SK-N-SH (cell line): ENCODE data around the gene CACNA1D.

ENCODE experiments used
- CHD2 ChIP-seq: fragments of 150-350 bp; IDR thresholded peaks from 2 replicates; pipeline ENCODE4 v1.6.1; 2018; ENCODE audit warnings: low read length; ENCODE audit not compliant: partially characterized antibody
- CTCF ChIP-seq: fragments of 200-600 bp; sonication (generic); IDR thresholded peaks from 2 replicates; pipeline ENCODE4 v1.6.1; 2017; ENCODE audit warnings: antibody characterized with exemption, mild to moderate bottlenecking, moderate library complexity
- JUND ChIP-seq: IDR thresholded peaks from 2 replicates; pipeline ENCODE4 v1.4.0; 2012
- NFIC ChIP-seq: IDR thresholded peaks from 2 replicates; pipeline ENCODE4 v1.4.0; 2012; ENCODE audit warnings: borderline replicate concordance
- POLR2AphosphoS5 ChIP-seq: IDR thresholded peaks from 2 replicates; pipeline ENCODE4 v1.6.1; 2012; ENCODE audit warnings: low read depth, low read length
- RAD21 ChIP-seq: IDR thresholded peaks from 2 replicates; pipeline ENCODE4 v1.6.1; 2012; ENCODE audit warnings: mild to moderate bottlenecking, low read length
- RFX5 ChIP-seq: IDR thresholded peaks from 2 replicates; pipeline ENCODE4 v1.6.1; 2012; ENCODE audit warnings: mild to moderate bottlenecking, improper control_type of control experiment, low read length
- RXRA ChIP-seq: IDR thresholded peaks from 2 replicates; pipeline ENCODE4 v1.4.0; 2012; ENCODE audit warnings: low read depth, mild to moderate bottlenecking, borderline replicate concordance
- SMC3 ChIP-seq: IDR thresholded peaks from 2 replicates; pipeline ENCODE4 v1.6.1; 2012; ENCODE audit warnings: low read depth, low read length, improper control_type of control experiment
- TAF1 ChIP-seq: IDR thresholded peaks from 2 replicates; pipeline ENCODE4 v1.6.1; 2012; ENCODE audit warnings: low read depth, mild to moderate bottlenecking, low read length, moderate library complexity, borderline replicate concordance
- USF2 ChIP-seq: fragments of 150-350 bp; IDR thresholded peaks from 2 replicates; pipeline ENCODE4 v1.6.1; 2017; ENCODE audit warnings: antibody characterized with exemption, low read length, low read depth, borderline replicate concordance
- TF ChIP-seq, protein P1 (sequence below): IDR thresholded peaks from 2 replicates; pipeline ENCODE4 v1.4.0; 2012; ENCODE audit warnings: low read depth

GRCh38 chr3:53571264-53571663 is 76.9 kb downstream of the CACNA1D start:
- TF ChIP-seq USF2 (no peak), POLR2AphosphoS5 (no peak), RXRA (no peak), CTCF (no peak), TAF1 (no peak), SMC3 (no peak), CHD2 (no peak), RAD21 (no peak), NFIC (no peak), RFX5 (no peak), JUND (no peak)
- TF ChIP-seq, protein P1, sequence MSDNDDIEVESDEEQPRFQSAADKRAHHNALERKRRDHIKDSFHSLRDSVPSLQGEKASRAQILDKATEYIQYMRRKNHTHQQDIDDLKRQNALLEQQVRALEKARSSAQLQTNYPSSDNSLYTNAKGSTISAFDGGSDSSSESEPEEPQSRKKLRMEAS: no peak
